ENCODE data around the gene ATXN2L. TPM values are rescaled to one million over a fixed set of nuclear protein-coding genes. Genes with fewer than 3 reads are reported as not detected.
A peak's percentile ranks its signal among the peaks of the same experiment; 100 is the strongest.

The ATXN2L gene
- total and polyA plus RNA-seq, 2 of the 13 experiments (the other 11 are each of a cell fraction or from before 2014, with no cell fraction given), result 40.8 to 55.1 TPM

GRCh38 chr16:28823873-28824716 lies 1.3 kb downstream of the ATXN2L start (continued):
- TF ChIP-seq ZNF232 (CRISPR knock-in tag; IDR thresholded peaks at IDR 0.05; ENCODE audit: borderline replicate concordance) (peak; percentile 79; the same call in 1 of the 2 replicates), RXRB (CRISPR knock-in tag; IDR thresholded peaks at IDR 0.05; ENCODE audit: borderline replicate concordance) (peak; percentile 43; the same call in 1 of the 2 replicates), ETS1 (CRISPR knock-in tag; IDR thresholded peaks at IDR 0.05) (no peak), SAP130 (CRISPR knock-in tag; IDR thresholded peaks at IDR 0.05; ENCODE audit: low read depth) (peak; percentile 83), ZNF552 (CRISPR knock-in tag; IDR thresholded peaks at IDR 0.05; ENCODE audit: borderline replicate concordance) (no peak; the same call in 1 of the 2 replicates), HOXD1 (CRISPR knock-in tag; IDR thresholded peaks at IDR 0.05) (peak; percentile 67; the same call in 1 of the 2 replicates), ZNF577 (CRISPR knock-in tag; IDR thresholded peaks at IDR 0.05; ENCODE audit: borderline replicate concordance, low read depth) (no peak), TBL1XR1 (IDR thresholded peaks at IDR 0.05; ENCODE audit: borderline replicate concordance, low read length, partially characterized antibody) (peak; percentile 54), HNF1A (IDR thresholded peaks at IDR 0.05; ENCODE audit: low read depth) (no peak; the same call in 1 of the 2 replicates), HNF1A (CRISPR knock-in tag; IDR thresholded peaks at IDR 0.05; ENCODE audit: borderline replicate concordance) (peak; percentile 59; the same call in 1 of the 2 replicates), EZH2 (conservative IDR thresholded peaks at IDR 0.05; ENCODE audit: low read depth, low read length) (no peak), TCF7 (IDR thresholded peaks at IDR 0.05; ENCODE audit: low read depth) (no peak), HNRNPL (IDR thresholded peaks at IDR 0.05; ENCODE audit: low read depth, low read length) (peak; percentile 19; the same call in 1 of the 2 replicates), ZNF841 (CRISPR knock-in tag; IDR thresholded peaks at IDR 0.05; ENCODE audit: borderline replicate concordance) (no peak), KDM6A (CRISPR knock-in tag; IDR thresholded peaks at IDR 0.05; ENCODE audit: low read depth) (no peak), ZNF24 (IDR thresholded peaks at IDR 0.05) (no peak), ATAD3A (CRISPR knock-in tag; IDR thresholded peaks at IDR 0.05) (no peak), XRCC5 (optimal IDR thresholded peaks at IDR 0.05; ENCODE audit: low read length) (no peak), ZNF589 (CRISPR knock-in tag; conservative IDR thresholded peaks at IDR 0.05) (no peak; the same call in 1 of the 2 replicates), ZNF567 (CRISPR knock-in tag; IDR thresholded peaks at IDR 0.05; ENCODE audit: borderline replicate concordance) (no peak), ISX (CRISPR knock-in tag; conservative IDR thresholded peaks at IDR 0.05) (0 out of 2 replicates have a peak, but pooled peaks have one; percentile 44), SRSF4 (IDR thresholded peaks at IDR 0.05; ENCODE audit: low read depth, low read length, poor library complexity, severe bottlenecking) (no peak), FLYWCH1 (CRISPR knock-in tag; IDR thresholded peaks at IDR 0.05) (no peak), SIN3A (IDR thresholded peaks at IDR 0.05; ENCODE audit: borderline replicate concordance, low read depth, low read length) (peak; percentile 76; the same call in 1 of the 2 replicates), REXO4 (CRISPR knock-in tag; IDR thresholded peaks at IDR 0.05; ENCODE audit: borderline replicate concordance) (no peak), ZFP82 (CRISPR knock-in tag; IDR thresholded peaks at IDR 0.05; ENCODE audit: borderline replicate concordance) (peak; percentile 0; the same call in 1 of the 2 replicates)
